Endothelial cell of umbilical vein (primary cell): ENCODE data around the gene HES3.

Experiments
- CTCF ChIP-seq, 2 donors: IDR thresholded peaks; 1 replicate in 1 of 2; 2 replicates in 1 of 2; pipeline ENCODE4 v1.5.1; 2011; ENCODE audit warnings: low read length in 2 of 2, mild to moderate bottlenecking in 2 of 2, moderate library complexity in 2 of 2, control low read depth in 1 of 2, inconsistent platforms in 1 of 2, low read depth in 1 of 2; ENCODE audit not compliant: insufficient read depth in 1 of 2; ENCODE audit errors: extremely low read depth in 1 of 2
- POLR2A ChIP-seq: IDR thresholded peaks from 2 replicates; pipeline ENCODE4 v1.6.1; 2012; ENCODE audit warnings: low read depth, mild to moderate bottlenecking, control low read depth, low read length
- POLR2AphosphoS5 ChIP-seq: IDR thresholded peaks from 2 replicates; pipeline ENCODE4 v1.6.1; 2012; ENCODE audit warnings: low read depth, mild to moderate bottlenecking, control low read depth, low read length, moderate library complexity; ENCODE audit not compliant: insufficient read depth

DNA sequence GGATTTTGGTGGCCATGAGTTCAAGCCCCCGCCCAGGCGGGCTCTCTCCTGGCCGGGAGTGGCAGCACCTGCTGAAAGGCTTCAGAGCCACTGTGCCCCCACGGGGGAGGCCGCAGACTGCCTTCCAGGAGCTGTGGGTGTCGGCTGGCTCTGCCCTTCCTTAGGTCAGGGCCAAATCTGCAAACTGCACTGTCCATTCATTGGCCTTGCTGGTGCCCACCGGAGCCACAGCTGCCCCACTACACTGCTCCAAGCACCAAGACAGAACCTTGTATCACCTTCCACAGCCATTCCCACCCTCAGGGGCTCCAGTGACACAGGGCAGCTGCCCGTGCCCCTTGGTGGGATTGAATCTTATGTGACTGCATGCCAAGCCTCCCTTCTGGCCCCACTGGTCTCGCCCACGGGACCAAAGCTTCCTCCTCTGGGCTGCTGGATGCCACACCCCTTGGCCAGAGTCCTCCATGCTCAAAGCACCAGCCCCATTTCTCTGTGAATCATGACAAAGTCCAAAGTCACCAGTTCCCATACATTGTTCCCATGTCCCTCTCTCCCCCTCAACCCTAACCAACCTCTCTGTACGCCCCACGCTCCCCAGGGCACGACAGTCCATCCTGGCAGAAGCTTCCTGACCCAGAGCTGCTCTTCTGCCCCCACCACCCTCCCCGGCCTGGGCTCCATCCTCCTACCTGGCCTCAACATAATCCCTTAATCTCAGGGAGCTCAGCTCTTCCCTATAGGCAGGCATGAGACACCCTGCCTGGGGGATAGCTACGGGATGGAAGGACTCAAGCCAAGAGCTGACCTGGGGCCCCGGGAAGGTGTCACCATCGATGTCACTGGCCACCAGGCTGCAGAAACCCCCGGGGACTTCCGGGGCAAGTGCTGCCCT, 37.8 kb downstream of the HES3 start:
- TF ChIP-seq CTCF (IDR thresholded peaks at IDR 0.05; ENCODE audit: extremely low read depth in 1 of 2, insufficient read depth in 1 of 2, low read depth in 1 of 2, low read length in 2 of 2) = no peak
- no peak for TF ChIP-seq POLR2AphosphoS5
- no peak for TF ChIP-seq POLR2A
